Measurements from ENCODE around the gene LRP2.
"Not testable (repeated sequence)": the region's sequence is repeated elsewhere in the genome, so short reads cannot be mapped to it uniquely, and the experiment has no call there.

The LRP2 gene

GRCh38 chr2:169330555-169331198, 31.7 kb downstream of the LRP2 start:
- Histone ChIP-seq H3K27me3 (ENCODE audit: insufficient read depth, insufficient read length) (no peaks in the 10 kb centered on the region), H3K4me3 (ENCODE audit: insufficient read length, low read depth) (no peak overlapping the region), H3K36me3 (ENCODE audit: insufficient read depth, insufficient read length, low read length) (no peaks in the 10 kb centered on the region), H3K9me3 (ENCODE audit: insufficient read depth, low read length) (peaks cover 6% of the 10 kb centered on the region; the same call in 1 of the 2 replicates), H3K9ac (ENCODE audit: insufficient read length, low read depth) (no peak overlapping the region), H3K4me1 (ENCODE audit: insufficient read depth, insufficient read length) (no peaks in the 10 kb centered on the region)
- no peak for DNase-seq (ENCODE audit: low read depth, low spot score)
- TF ChIP-seq ZNF274 (IDR thresholded peaks at IDR 0.05; ENCODE audit: low read depth, low read length) (no peak), YY1 (IDR thresholded peaks at IDR 0.05; ENCODE audit: insufficient read depth, insufficient read length) (no peak), SUZ12 (IDR thresholded peaks at IDR 0.05; ENCODE audit: extremely low read depth, insufficient read depth, insufficient read length) (no peak)

GRCh38 chr2:169329688-169330554, 32.4 kb downstream of the LRP2 start:
- no peaks in the 10 kb centered on the region for H3K36me3 ChIP-seq (ENCODE audit: insufficient read depth, insufficient read length, low read length)
- no peak for DNase-seq (ENCODE audit: low read depth, low spot score)
- H3K9ac ChIP-seq (ENCODE audit: insufficient read length, low read depth): no peak overlapping the region
- H3K4me3 ChIP-seq (ENCODE audit: insufficient read length, low read depth): no peak overlapping the region
- H3K4me1 ChIP-seq (ENCODE audit: insufficient read depth, insufficient read length): no peaks in the 10 kb centered on the region
- H3K9me3 ChIP-seq (ENCODE audit: insufficient read depth, low read length): peaks cover 6% of the 10 kb centered on the region; the same call in 1 of the 2 replicates
- no peaks in the 10 kb centered on the region for H3K27me3 ChIP-seq (ENCODE audit: insufficient read depth, insufficient read length)
- no peak for TF ChIP-seq SUZ12 (IDR thresholded peaks at IDR 0.05; ENCODE audit: extremely low read depth, insufficient read depth, insufficient read length)
- no peak for TF ChIP-seq YY1 (IDR thresholded peaks at IDR 0.05; ENCODE audit: insufficient read depth, insufficient read length)
- no peak for TF ChIP-seq ZNF274 (IDR thresholded peaks at IDR 0.05; ENCODE audit: low read depth, low read length)

GRCh38 chr2:169328785-169329184, 33.5 kb downstream of the LRP2 start:
- H3K27me3 ChIP-seq (ENCODE audit: insufficient read depth, insufficient read length): no peaks in the 10 kb centered on the region
- no peak overlapping the region for H3K9ac ChIP-seq (ENCODE audit: insufficient read length, low read depth)
- H3K9me3 ChIP-seq (ENCODE audit: insufficient read depth, low read length): peaks cover 6% of the 10 kb centered on the region; the same call in 1 of the 2 replicates
- TF ChIP-seq ZNF274 (IDR thresholded peaks at IDR 0.05; ENCODE audit: low read depth, low read length) (no peak), YY1 (IDR thresholded peaks at IDR 0.05; ENCODE audit: insufficient read depth, insufficient read length) (no peak), SUZ12 (IDR thresholded peaks at IDR 0.05; ENCODE audit: extremely low read depth, insufficient read depth, insufficient read length) (no peak)
- DNase-seq (ENCODE audit: low read depth, low spot score): no peak
- H3K4me3 ChIP-seq (ENCODE audit: insufficient read length, low read depth): no peak overlapping the region
- no peaks in the 10 kb centered on the region for H3K36me3 ChIP-seq (ENCODE audit: insufficient read depth, insufficient read length, low read length)
- no peaks in the 10 kb centered on the region for H3K4me1 ChIP-seq (ENCODE audit: insufficient read depth, insufficient read length)

DNA sequence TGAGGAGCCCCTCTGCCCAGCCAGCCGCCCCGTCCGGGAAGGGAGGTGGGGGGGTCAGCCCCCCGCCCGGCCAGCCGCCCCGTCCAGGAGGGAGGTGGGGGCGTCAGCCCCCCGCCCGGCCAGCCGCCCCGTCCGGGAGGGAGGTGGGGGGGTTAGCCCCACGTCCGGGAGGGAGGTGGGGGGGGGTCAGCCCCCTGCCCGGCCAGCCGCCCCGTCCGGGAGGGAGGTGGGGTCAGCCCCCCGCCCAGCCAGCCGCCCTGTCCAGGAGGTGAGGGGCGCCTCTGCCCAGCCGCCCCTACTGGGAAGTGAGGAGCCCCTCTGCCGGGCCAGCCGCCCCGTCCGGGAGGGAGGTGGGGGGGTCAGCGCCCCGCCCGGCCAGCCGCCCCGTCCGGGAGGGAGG, 34.5 kb downstream of the LRP2 start:
- DNase-seq (ENCODE audit: low read depth, low spot score): not testable (repeated sequence)

DNA sequence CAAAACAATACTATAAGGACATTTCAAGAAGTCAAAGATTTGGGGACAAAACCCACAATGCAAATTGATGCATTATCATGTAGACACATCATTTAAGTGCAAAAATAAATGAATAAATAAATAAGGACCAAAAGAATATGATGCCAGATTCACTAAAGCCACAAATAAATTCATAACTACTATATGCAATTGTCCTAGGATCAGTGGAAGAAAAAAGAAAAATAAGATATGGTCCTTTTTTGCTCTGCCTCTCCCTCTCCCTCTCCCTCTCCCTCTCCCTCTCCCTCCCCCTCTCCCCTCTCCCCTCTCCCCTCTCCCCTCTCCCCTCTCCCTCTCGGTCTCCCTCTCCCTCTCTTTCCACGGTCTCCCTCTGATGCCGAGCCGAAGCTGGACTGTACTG, 36.4 kb downstream of the LRP2 start:
- H3K9ac ChIP-seq (ENCODE audit: insufficient read length, low read depth); H3K27me3 ChIP-seq (ENCODE audit: insufficient read depth, insufficient read length); H3K36me3 ChIP-seq (ENCODE audit: insufficient read depth, insufficient read length, low read length); H3K4me1 ChIP-seq (ENCODE audit: insufficient read depth, insufficient read length); H3K4me3 ChIP-seq (ENCODE audit: insufficient read length, low read depth); H3K9me3 ChIP-seq (ENCODE audit: insufficient read depth, low read length); DNase-seq (ENCODE audit: low read depth, low spot score): not testable (repeated sequence)

More for the DNA sequence above, 34.5 kb downstream of the LRP2 start:
- H3K27me3 ChIP-seq (ENCODE audit: insufficient read depth, insufficient read length); H3K9ac ChIP-seq (ENCODE audit: insufficient read length, low read depth); H3K4me1 ChIP-seq (ENCODE audit: insufficient read depth, insufficient read length); H3K36me3 ChIP-seq (ENCODE audit: insufficient read depth, insufficient read length, low read length); H3K4me3 ChIP-seq (ENCODE audit: insufficient read length, low read depth); H3K9me3 ChIP-seq (ENCODE audit: insufficient read depth, low read length): not testable (repeated sequence)

DNA sequence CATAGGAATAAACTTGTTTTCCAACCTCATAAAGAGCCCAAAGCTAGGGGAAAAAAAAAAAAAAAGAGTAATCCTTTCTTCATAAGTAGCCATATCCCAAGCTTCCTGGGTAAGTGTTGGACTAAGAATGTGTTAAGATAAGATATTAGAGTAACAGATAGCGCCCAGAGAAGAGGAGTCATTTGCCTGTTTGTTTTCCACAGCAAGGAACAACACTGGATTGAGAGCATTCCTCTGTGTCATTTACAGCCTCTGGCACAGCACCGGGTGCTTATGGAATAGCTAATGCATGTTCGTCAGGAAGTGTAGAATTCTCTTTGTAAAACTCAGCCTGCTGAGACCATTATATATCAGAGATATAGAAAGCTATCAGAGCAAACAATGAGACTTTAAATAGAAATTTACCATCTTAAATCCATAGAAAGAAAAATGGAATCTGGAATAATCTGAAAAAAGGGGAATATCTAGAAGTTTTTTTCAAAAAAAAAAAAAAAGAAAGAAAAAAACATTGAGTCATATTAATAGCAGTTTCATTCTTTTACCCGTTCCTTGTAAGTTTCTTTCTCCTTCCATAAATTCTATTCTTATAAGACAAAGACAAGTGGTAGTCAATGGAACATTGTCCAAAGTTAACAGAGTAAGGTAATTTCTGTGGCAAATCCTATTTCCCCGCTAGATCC, 37.6 kb downstream of the LRP2 start:
- DNase-seq (ENCODE audit: low read depth, low spot score): no peak
- Histone ChIP-seq H3K9me3 (ENCODE audit: insufficient read depth, low read length) (peaks cover 6% of the 10 kb centered on the region; the same call in 1 of the 2 replicates), H3K4me1 (ENCODE audit: insufficient read depth, insufficient read length) (no peaks in the 10 kb centered on the region), H3K9ac (ENCODE audit: insufficient read length, low read depth) (no peak overlapping the region), H3K27me3 (ENCODE audit: insufficient read depth, insufficient read length) (no peaks in the 10 kb centered on the region), H3K36me3 (ENCODE audit: insufficient read depth, insufficient read length, low read length) (no peaks in the 10 kb centered on the region), H3K4me3 (ENCODE audit: insufficient read length, low read depth) (no peak overlapping the region)
- TF ChIP-seq ZNF274 (IDR thresholded peaks at IDR 0.05; ENCODE audit: low read depth, low read length) (no peak), SUZ12 (IDR thresholded peaks at IDR 0.05; ENCODE audit: extremely low read depth, insufficient read depth, insufficient read length) (no peak), YY1 (IDR thresholded peaks at IDR 0.05; ENCODE audit: insufficient read depth, insufficient read length) (no peak)

DNA sequence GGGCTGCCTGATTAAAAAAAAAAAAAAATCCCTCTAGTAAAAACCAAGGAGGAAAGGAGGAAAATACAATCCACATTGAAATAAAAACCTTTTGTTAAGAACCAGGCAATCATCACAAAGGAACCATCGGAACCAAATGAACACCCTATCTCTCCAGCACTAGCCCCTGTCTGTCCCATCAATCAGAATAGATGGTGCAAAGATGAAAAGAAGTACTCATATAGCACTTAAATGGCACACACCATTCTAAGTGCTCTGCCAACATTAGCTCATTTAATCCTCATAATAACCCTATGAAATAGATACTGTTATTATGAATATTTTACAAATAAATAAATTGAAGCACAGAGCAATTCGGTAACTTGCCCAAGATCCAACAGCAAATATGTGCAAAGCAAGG, 38.5 kb downstream of the LRP2 start:
- H3K27me3 ChIP-seq (ENCODE audit: insufficient read depth, insufficient read length): no peaks in the 10 kb centered on the region
- no peak for DNase-seq (ENCODE audit: low read depth, low spot score)
- TF ChIP-seq YY1 (IDR thresholded peaks at IDR 0.05; ENCODE audit: insufficient read depth, insufficient read length) (no peak), ZNF274 (IDR thresholded peaks at IDR 0.05; ENCODE audit: low read depth, low read length) (no peak), SUZ12 (IDR thresholded peaks at IDR 0.05; ENCODE audit: extremely low read depth, insufficient read depth, insufficient read length) (no peak)
- H3K9me3 ChIP-seq (ENCODE audit: insufficient read depth, low read length): peaks cover 5% of the 10 kb centered on the region; the same call in 1 of the 2 replicates
- no peak overlapping the region for H3K9ac ChIP-seq (ENCODE audit: insufficient read length, low read depth)
- H3K36me3 ChIP-seq (ENCODE audit: insufficient read depth, insufficient read length, low read length): no peaks in the 10 kb centered on the region
- H3K4me3 ChIP-seq (ENCODE audit: insufficient read length, low read depth): no peak overlapping the region
- no peaks in the 10 kb centered on the region for H3K4me1 ChIP-seq (ENCODE audit: insufficient read depth, insufficient read length)
